Mesenchymal stem cell (in vitro differentiated cells and primary cell): ENCODE measurements around the gene TCAIM.

Source experiments
- DNase-seq: peaks from one replicate; pipeline ENCODE4 v3.0.0-alpha.2; 2013
- H2AFZ ChIP-seq: one replicate; pipeline ENCODE4 v1.6.1; 2013; ENCODE audit warnings: low read depth, mild to moderate bottlenecking, control low read depth, inconsistent platforms, low read length, moderate library complexity
- H2AK5ac ChIP-seq: 2 replicates; pipeline ENCODE4 v1.6.1; 2013; ENCODE audit warnings: low read length, moderate library complexity, mild to moderate bottlenecking, inconsistent platforms; ENCODE audit not compliant: severe bottlenecking
- H2BK120ac ChIP-seq: one replicate; pipeline ENCODE4 v1.6.1; 2013; ENCODE audit warnings: low read depth, mild to moderate bottlenecking, inconsistent platforms, low read length, moderate library complexity
- H2BK12ac ChIP-seq, 2 experiments: one replicate each; pipeline ENCODE4 v1.6.1; 2013; ENCODE audit warnings: inconsistent platforms in 2 of 2, low read length in 2 of 2, mild to moderate bottlenecking in 2 of 2, moderate library complexity in 2 of 2, control low read depth in 1 of 2
- H2BK15ac ChIP-seq: one replicate; pipeline ENCODE4 v1.6.1; 2013; ENCODE audit warnings: mild to moderate bottlenecking, low read depth, inconsistent platforms; ENCODE audit not compliant: poor library complexity, severe bottlenecking
- H2BK5ac ChIP-seq: 2 replicates; pipeline ENCODE4 v1.6.1; 2013; ENCODE audit warnings: low read depth, mild to moderate bottlenecking, low read length, control low read depth, inconsistent platforms; ENCODE audit not compliant: poor library complexity, severe bottlenecking
- H3K14ac ChIP-seq, 2 experiments: one replicate each; pipeline ENCODE4 v1.6.1; 2013; ENCODE audit warnings: inconsistent platforms in 2 of 2, low read length in 2 of 2, control low read depth in 1 of 2, mild to moderate bottlenecking in 1 of 2, moderate library complexity in 1 of 2
- H3K18ac ChIP-seq, 2 experiments: one replicate each; pipeline ENCODE4 v1.6.1; 2013; ENCODE audit warnings: inconsistent platforms in 2 of 2, low read length in 2 of 2, control low read depth in 1 of 2, low read depth in 1 of 2, mild to moderate bottlenecking in 1 of 2
- H3K23ac ChIP-seq, 2 experiments: one replicate each; pipeline ENCODE4 v1.6.1; 2013; ENCODE audit warnings: inconsistent platforms in 2 of 2, low read length in 2 of 2, mild to moderate bottlenecking in 2 of 2, moderate library complexity in 2 of 2, control low read depth in 1 of 2
- H3K27ac ChIP-seq: 2 replicates; pipeline ENCODE4 v1.5.1; 2013; ENCODE audit warnings: mild to moderate bottlenecking, moderate library complexity, low read length, control low read depth, inconsistent platforms; ENCODE audit not compliant: poor library complexity, severe bottlenecking
- H3K27me3 ChIP-seq, 2 experiments: 2 replicates each; pipeline versions ENCODE4 v1.6.1 to v1.7.0; 2013; ENCODE audit warnings: low read length in 2 of 2, mild to moderate bottlenecking in 2 of 2, moderate library complexity in 2 of 2, control low read depth in 1 of 2, inconsistent platforms in 1 of 2; ENCODE audit not compliant: control insufficient read depth in 1 of 2, insufficient read depth in 1 of 2
- H3K36me3 ChIP-seq, 2 experiments: 2 replicates each; pipeline versions ENCODE4 v1.6.1 to v1.7.0; 2013; ENCODE audit warnings: low read length in 2 of 2, control low read depth in 1 of 2, inconsistent platforms in 1 of 2, low read depth in 1 of 2, mild to moderate bottlenecking in 1 of 2; ENCODE audit not compliant: insufficient read depth in 2 of 2, control insufficient read depth in 1 of 2
- H3K4ac ChIP-seq, 2 experiments: one replicate each; pipeline ENCODE4 v1.6.1; 2013; ENCODE audit warnings: inconsistent platforms in 2 of 2, low read length in 2 of 2, mild to moderate bottlenecking in 2 of 2, moderate library complexity in 2 of 2, control low read depth in 1 of 2, low read depth in 1 of 2
- H3K4me1 ChIP-seq: 2 replicates; pipeline ENCODE4 v1.6.1; 2013; ENCODE audit warnings: low read depth, low read length, control low read depth; ENCODE audit not compliant: control insufficient read depth, insufficient read depth
- H3K4me2 ChIP-seq: 2 replicates; pipeline ENCODE4 v1.6.1; 2013; ENCODE audit warnings: low read length, mild to moderate bottlenecking, inconsistent platforms; ENCODE audit not compliant: poor library complexity, severe bottlenecking
- H3K4me3 ChIP-seq, 2 experiments: 2 replicates each; pipeline versions ENCODE4 v1.5.1 to v1.7.0; 2013; ENCODE audit warnings: low read length in 2 of 2, mild to moderate bottlenecking in 2 of 2, control low read depth in 1 of 2, low read depth in 1 of 2; ENCODE audit not compliant: insufficient read depth in 1 of 2
- H3K79me1 ChIP-seq: replicated peaks from 2 replicates; pipeline ENCODE4 v1.6.1; 2013; ENCODE audit warnings: mild to moderate bottlenecking, control low read depth, low read length, inconsistent platforms; ENCODE audit not compliant: poor library complexity, severe bottlenecking
- H3K9ac ChIP-seq: 2 replicates; pipeline ENCODE4 v1.7.0; 2013; ENCODE audit warnings: mild to moderate bottlenecking, low read length, moderate library complexity
- H3K9me3 ChIP-seq: 2 replicates; pipeline ENCODE4 v1.7.0; 2013; ENCODE audit warnings: mild to moderate bottlenecking, low read length; ENCODE audit not compliant: control insufficient read depth
- H4K8ac ChIP-seq: one replicate; pipeline ENCODE4 v1.6.1; 2013; ENCODE audit warnings: inconsistent platforms, mild to moderate bottlenecking, low read length, moderate library complexity
- H4K91ac ChIP-seq: one replicate; pipeline ENCODE4 v1.6.1; 2013; ENCODE audit warnings: mild to moderate bottlenecking, low read length, inconsistent platforms
- WGBS: methylation state at CpG from one replicate; pipeline ENCODE4 v1.1.7; 2013; ENCODE audit warnings: mixed read lengths; 5-methylcytosine and 5-hydroxymethylcytosine counted together

The TCAIM gene

DNA sequence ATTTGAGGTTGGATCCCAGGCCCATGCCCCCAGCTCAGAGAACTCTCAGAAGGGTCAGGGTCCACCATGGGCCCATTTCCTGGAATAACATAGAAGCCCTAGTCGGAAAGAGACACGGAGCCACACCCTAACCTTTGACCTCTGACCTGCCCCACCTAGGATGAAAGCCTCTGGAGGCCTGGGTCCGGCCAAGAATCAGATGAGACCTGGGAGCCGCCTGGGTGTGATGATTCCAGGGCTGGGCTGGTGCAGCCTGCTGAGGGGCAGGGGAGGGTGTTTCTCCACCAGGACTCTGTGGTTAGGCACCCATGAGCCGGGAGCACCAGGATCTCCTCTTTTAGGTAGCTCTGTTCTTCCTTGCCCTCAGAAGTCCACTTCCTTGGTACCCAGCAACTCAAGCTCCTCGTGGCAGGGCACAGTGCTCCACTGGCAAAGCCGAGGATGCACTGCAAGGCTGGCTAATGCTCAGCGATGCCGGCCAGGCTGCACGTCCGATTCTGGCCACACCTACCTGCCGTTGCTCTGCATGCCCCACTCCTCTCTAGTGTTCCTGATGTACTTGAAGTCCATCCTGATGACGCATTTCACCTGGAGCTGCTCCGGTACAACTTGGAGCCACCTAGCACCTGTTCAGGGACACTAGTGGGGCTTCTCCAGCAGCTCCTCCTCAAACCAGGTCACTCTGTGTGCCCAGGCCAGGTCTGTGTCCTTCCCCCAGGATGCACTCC, 81.5 kb downstream of the TCAIM start:
- no peak overlapping the region for H2BK15ac ChIP-seq
- no peak overlapping the region for H3K9ac ChIP-seq
- H2BK12ac ChIP-seq, result no peak overlapping the region
- H4K91ac ChIP-seq, result no peak overlapping the region
- H3K14ac ChIP-seq, result no peak overlapping the region
- no peak overlapping the region for H2BK120ac ChIP-seq
- no peak for DNase-seq
- H3K4me1 ChIP-seq, result peaks cover 2% of the 10 kb centered on the region
- H3K9me3 ChIP-seq, result no peaks in the 10 kb centered on the region
- WGBS, result 90% methylated on average over 14 of the region's 14 CpGs
- H3K27ac ChIP-seq, result no peak overlapping the region
- H3K4ac ChIP-seq, result no peak overlapping the region
- no peak overlapping the region for H3K4me3 ChIP-seq
- no peak overlapping the region for H3K18ac ChIP-seq
- H2AFZ ChIP-seq, result no peak overlapping the region
- no peak overlapping the region for H3K4me2 ChIP-seq
- no peak overlapping the region for H4K8ac ChIP-seq
- no peak overlapping the region for H2AK5ac ChIP-seq
- no peak overlapping the region for H3K23ac ChIP-seq
- H3K27me3 ChIP-seq, result peaks cover 3 to 9% of the 10 kb centered on the region in 2 experiments
- no peak overlapping the region for H2BK5ac ChIP-seq
- H3K79me1 ChIP-seq, result no peaks in the 10 kb centered on the region
- H3K36me3 ChIP-seq, result no peaks in the 10 kb centered on the region

DNA sequence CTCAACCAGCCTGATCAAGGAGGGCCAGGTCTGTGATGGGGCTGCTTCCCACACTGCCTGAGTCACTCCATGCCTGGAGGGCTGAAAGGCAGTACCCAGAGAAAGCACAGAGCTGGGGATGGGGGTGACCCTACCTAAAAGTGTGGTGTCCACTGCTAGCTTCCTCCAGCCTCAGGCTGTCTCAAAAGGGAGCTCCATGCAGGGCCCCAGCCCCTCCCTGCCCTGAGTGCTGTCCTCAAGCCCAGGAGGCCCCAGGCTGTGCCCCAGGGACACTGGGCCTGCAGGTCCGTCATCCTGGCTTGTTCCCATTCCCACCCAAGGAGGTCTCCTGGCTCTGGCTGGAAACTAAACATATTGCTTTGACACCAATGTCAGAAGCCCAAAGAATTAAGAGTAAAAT, 82.1 kb downstream of the TCAIM start:
- no peaks in the 10 kb centered on the region for H3K36me3 ChIP-seq
- H3K4ac ChIP-seq, result no peak overlapping the region
- no peak overlapping the region for H2AFZ ChIP-seq
- no peak overlapping the region for H3K23ac ChIP-seq
- H3K79me1 ChIP-seq, result no peaks in the 10 kb centered on the region
- H3K9me3 ChIP-seq, result no peaks in the 10 kb centered on the region
- H3K27me3 ChIP-seq, result peaks cover 3 to 9% of the 10 kb centered on the region in 2 experiments
- H3K9ac ChIP-seq, result no peak overlapping the region
- WGBS, result 100% methylated on average over 1 of the region's 1 CpG
- no peak overlapping the region for H3K14ac ChIP-seq
- H3K27ac ChIP-seq, result no peak overlapping the region
- H2BK120ac ChIP-seq, result no peak overlapping the region
- H3K18ac ChIP-seq, result no peak overlapping the region
- no peak overlapping the region for H2BK15ac ChIP-seq
- H4K91ac ChIP-seq, result no peak overlapping the region
- no peak overlapping the region for H3K4me2 ChIP-seq
- no peak overlapping the region for H2AK5ac ChIP-seq
- no peak overlapping the region for H2BK5ac ChIP-seq
- H2BK12ac ChIP-seq, result no peak overlapping the region
- H4K8ac ChIP-seq, result no peak overlapping the region
- H3K4me3 ChIP-seq, result no peak overlapping the region
- DNase-seq, result no peak
- peaks cover 2% of the 10 kb centered on the region for H3K4me1 ChIP-seq

DNA sequence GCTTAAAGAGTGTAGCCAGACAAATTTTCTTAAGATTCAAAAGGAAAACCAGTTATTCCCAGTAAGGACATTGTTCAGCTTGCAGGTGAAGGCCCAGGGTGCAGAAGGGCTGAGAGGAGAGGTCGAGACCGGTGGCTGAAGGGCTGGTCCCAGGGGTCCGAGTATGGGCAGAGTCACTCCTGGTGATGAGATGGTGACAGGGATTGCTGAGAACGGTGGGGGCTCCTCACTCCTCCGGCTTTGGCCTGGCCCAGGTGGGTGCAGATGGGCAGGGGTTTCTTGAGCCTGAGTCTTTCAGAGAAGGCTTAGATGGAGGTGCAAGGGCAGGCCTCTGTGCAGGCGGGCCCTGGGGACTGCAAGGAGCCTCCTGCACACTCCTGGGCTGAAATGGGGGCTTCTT, 82.7 kb downstream of the TCAIM start:
- H3K4me2 ChIP-seq, result no peak overlapping the region
- no peak overlapping the region for H3K4me3 ChIP-seq
- 80% methylated on average over 6 of the region's 6 CpGs for WGBS
- H2BK5ac ChIP-seq, result no peak overlapping the region
- H3K36me3 ChIP-seq, result no peaks in the 10 kb centered on the region
- DNase-seq, result no peak
- H3K9ac ChIP-seq, result no peak overlapping the region
- no peak overlapping the region for H4K8ac ChIP-seq
- no peak overlapping the region for H4K91ac ChIP-seq
- peaks cover 2% of the 10 kb centered on the region for H3K4me1 ChIP-seq
- H3K79me1 ChIP-seq, result no peaks in the 10 kb centered on the region
- no peak overlapping the region for H2BK15ac ChIP-seq
- H3K9me3 ChIP-seq, result no peaks in the 10 kb centered on the region
- no peak overlapping the region for H2BK12ac ChIP-seq
- no peak overlapping the region for H2BK120ac ChIP-seq
- no peak overlapping the region for H2AK5ac ChIP-seq
- H3K27me3 ChIP-seq, result peaks cover 3 to 9% of the 10 kb centered on the region in 2 experiments
- H3K14ac ChIP-seq, result no peak overlapping the region
- H3K27ac ChIP-seq, result no peak overlapping the region
- no peak overlapping the region for H3K18ac ChIP-seq
- H3K23ac ChIP-seq, result no peak overlapping the region
- H3K4ac ChIP-seq, result no peak overlapping the region
- H2AFZ ChIP-seq, result no peak overlapping the region

DNA sequence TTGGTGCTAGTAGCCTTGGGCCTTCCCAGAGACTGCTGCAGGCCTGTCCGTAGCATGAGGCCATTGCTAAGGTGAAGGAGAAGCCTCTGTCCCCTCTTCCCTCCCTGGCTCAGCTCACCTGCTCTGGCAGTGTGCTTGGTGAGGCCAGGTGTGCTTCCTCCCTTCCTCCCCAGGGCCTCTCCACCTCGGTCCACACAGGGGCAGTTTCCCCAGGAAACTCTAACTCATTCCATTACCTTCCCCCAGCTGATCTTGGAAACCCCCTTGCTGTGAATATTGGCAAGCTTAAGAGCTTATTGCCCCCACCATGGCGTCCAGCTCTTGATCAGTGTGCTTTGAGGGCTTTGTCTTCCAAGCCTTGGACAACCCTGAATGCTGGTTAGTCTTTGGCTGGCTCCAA, 86.2 kb downstream of the TCAIM start:
- peaks cover 1% of the 10 kb centered on the region for H3K4me1 ChIP-seq
- H3K4me3 ChIP-seq, result no peak overlapping the region
- H2AK5ac ChIP-seq, result no peak overlapping the region
- H3K23ac ChIP-seq, result no peak overlapping the region
- 77% methylated on average over 3 of the region's 3 CpGs for WGBS
- H3K18ac ChIP-seq, result no peak overlapping the region
- no peaks in the 10 kb centered on the region for H3K9me3 ChIP-seq
- H3K4me2 ChIP-seq, result no peak overlapping the region
- peaks cover 7 to 9% of the 10 kb centered on the region in 2 experiments for H3K27me3 ChIP-seq
- DNase-seq, result no peak
- peak overlapping the region in 1 of 2 experiments; percentile 36 for H3K14ac ChIP-seq
- no peak overlapping the region for H2BK5ac ChIP-seq
- H2BK120ac ChIP-seq, result no peak overlapping the region
- H2BK12ac ChIP-seq, result no peak overlapping the region
- no peaks in the 10 kb centered on the region for H3K79me1 ChIP-seq
- H2AFZ ChIP-seq, result no peak overlapping the region
- no peak overlapping the region for H2BK15ac ChIP-seq
- no peak overlapping the region for H3K9ac ChIP-seq
- no peaks in the 10 kb centered on the region for H3K36me3 ChIP-seq
- H3K27ac ChIP-seq, result no peak overlapping the region
- no peak overlapping the region for H4K91ac ChIP-seq
- H4K8ac ChIP-seq, result no peak overlapping the region
- no peak overlapping the region for H3K4ac ChIP-seq
